Stimulated activated CD4-positive, alpha-beta T cell treated with anti-CD3 and anti-CD28 coated beads, TNF-alpha, amount 100 ng/mL, for 4 hours (primary cell): ENCODE data around the gene RPS3.
"Not testable (repeated sequence)": the region's sequence is repeated elsewhere in the genome, so short reads cannot be mapped to it uniquely, and the experiment has no call there.

ENCODE experiments used
- DNase-seq, 3 experiments: peaks; one replicate each; pipeline ENCODE4 v3.0.0-alpha.2; 2020; ENCODE audit warnings: low read depth in 3 of 3

The RPS3 gene

DNA sequence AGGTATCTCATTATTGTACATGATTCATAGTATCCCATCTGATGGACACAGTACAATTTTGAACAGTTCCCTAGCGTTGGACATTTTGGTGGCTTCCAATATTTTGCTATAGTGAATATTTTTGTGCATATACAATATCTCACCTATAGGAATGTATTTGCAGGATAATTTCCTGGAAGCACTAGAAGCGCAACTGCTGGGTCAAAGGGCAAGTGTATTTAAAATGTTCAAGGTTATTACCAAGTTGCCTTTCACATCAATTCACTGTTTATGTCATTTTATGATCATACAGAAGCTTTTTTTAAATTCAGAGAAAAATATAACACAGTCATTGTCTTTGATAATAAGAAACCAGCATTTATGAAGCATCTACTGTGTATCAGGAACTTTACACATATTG, 19.1 kb upstream of the RPS3 start:
- no peak for DNase-seq

DNA sequence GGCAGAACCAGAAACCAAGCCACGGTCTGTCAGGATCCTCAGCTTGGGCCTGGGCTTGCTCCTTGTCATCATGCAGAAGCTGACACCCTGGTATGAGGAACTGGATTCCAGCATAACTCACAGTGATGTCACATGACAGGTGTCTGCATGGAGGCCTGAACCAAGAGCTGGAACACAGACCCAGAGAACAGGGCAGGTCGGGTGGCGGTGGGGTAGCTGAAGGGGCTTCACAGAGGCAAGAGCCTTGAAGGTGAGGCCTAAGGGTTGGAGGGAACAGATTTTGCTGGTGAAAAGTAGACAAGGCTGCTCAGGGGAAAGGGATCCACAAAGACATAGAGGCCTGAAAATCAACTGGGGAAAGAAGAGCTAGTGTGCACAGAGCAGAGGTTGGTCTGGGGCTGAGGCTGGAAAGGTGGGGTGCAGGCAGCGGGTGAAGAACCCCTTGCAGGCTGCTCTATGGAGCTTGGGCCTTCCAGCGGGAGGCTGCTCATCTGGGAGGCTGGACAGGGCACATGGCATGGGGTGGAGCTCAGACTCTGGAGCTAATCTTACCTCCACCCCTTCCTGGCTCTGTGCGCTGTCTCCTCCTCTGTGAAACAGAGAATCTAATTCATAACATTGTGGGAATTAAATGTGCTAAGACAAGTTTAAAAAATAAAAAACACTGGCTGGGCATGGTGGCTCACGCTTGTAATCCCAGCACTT, 18.4 kb upstream of the RPS3 start:
- no peak for DNase-seq

DNA sequence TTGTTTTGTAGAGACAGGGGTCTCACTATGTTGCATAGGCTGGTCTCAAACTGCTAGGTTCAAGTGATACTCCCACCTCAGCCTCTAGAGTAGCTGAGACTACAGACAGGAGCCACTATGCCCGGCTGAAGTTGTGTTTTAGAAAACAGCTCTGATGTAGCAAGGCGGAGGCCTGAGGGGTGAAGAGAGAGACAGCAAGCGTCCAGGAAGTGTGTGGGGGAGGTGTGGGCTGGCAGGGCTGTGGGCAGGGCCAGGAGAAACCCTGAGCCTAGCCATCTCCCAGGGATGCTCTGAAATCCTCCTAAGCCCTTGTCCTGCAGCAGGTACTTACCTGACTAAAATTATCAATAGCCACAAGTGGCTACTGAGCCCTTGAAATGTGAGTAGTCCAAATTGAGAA, 16.1 kb upstream of the RPS3 start:
- DNase-seq = no peak

DNA sequence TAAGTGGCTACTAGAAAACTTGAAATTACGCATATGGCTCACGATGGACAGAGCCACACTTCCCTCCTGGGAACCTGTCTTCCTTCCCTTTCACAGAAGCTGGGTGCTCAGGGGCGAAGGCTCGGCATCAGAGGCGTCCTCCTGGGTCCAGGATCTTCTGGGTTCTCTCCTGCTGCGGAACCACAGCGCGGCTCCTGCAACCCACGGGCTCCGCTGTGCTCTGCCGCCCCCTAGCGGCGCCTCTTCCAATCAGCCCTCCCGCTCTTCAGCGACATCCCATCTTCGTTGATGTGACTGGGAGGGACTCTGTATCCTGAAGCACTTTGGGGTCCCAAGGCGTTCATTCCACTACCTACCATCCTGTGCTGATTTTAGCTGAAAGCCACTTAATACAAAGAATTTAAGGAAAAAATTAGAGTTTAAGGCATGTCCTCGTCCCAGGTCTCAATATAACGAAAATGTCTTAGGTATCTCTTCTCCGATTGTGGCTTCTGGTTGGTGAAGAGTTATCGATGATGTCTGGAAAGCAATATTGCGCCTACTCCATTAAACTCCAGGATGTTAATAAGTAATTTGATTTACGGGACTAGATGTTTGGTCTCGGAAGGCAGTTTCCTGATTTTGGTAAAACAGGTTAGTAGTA, 14.8 kb upstream of the RPS3 start:
- DNase-seq = peak; percentile 56 to 62 (median 59)

DNA sequence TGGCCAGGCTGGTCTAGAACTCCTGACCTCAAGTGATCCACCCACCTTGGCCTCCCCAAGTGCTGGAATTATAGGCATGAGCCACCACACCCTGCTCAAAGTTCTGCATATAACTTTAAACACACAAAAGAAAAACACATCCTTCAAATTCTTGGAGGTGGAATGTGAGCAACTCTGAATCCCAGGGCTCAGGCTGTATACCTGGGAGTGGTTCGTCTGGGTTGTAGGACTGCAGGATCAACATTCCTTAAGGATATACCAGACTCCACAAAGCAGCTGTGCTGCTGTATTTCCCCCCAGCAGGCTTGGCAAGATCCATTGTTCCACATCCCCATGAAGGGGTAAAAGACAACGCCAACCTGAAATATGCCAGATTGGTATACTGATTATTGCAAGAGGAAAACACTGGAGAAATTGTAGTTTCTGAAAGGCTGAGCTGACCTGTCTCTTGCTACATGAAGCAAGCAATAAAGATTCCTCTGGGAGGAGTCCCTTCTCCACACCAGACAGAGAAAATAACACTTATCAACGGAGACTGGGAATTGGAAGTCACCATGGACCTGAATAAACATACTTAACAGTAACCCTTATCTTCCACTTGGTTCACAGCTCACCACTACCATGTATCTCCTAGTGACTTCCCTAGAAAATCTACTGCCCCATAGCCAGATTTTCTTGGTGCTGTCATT, 12.2 kb upstream of the RPS3 start:
- no peak for DNase-seq

DNA sequence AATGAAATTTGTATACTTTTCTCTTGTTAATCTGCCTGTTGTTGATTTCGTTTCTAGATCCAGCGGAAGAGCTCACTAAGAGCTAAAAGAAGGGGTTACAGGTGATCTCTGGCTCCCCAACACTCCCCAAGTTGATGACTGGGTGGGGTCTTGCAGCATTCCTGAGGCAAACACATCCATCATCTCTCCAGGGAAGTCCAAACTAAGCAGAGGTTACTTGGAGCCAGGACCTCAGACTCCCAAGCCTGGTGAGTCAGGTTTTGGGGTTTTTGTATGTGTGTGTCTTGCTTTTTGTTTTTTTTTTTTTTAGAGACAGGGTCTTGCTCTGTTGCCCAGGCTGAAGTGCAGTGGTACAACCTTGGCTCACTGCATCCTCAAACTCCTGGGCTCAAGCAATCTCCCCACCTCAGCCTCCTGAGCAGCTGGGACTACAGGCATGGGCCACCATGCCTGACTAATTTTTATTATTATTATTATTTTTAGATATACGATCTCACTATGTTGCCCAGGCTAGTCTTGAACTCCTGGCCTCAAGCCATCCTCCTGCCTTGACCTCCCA, 11.5 kb upstream of the RPS3 start:
- DNase-seq = no peak

DNA sequence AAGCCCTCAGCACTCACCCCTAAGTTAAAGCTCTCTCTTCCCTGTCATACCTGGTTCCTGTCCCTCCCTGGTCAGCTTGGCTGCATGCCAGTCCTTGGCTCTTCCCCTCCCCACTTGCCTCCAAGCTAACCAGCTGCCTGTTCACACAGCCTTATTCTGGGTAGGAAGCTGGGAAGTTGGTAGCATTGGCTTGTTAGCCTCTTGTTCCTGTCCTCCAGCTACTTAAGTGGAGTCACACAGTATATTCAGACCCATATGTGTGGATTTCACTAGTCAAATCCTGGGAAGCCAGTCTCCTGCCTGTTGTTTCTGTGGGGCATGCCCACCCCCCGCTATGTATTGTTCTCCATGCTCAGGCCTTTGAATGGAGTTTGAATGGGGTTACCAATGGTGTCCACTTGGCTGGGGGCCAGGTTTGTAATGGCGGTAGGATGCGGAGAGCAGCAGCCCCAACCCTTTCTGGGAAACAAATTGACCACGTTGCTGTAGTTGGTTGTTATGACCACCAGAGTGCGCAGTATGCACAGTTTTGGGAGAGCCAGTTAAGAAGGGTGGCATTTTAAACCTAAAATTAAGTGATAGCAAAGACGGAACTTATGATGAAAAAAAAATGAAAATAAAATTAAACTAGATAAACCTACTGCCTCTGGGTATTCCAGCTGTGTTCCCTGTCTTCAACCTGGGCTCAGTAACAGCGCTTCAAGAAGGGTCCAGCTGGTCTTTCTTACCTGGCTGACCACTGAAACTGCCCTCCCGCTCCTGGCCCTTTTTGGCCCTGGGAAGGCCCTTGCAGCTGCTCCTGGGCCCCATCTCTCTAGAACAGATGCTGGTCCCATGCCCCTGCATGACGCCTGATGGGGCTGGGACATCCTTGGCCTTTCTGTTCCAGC, 10.7 kb upstream of the RPS3 start:
- DNase-seq = peak in 2 of 3 experiments; percentile 38 to 45

DNA sequence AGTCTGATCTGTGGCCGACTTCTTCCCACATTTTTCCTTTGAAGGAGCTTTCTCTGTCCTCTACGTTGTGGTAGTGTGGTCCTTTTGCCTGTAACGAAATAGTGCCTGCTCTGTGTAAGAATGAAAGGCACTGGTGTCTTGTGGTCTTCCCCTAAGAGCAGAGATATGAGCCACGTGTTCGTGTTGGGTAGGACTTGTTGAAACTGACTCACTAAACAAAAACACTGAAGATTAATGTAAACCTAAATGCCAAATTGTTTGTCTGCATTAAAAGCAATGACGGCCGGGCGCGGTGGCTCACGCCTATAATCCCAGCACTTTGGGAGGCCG, 10.1 kb upstream of the RPS3 start:
- DNase-seq = no peak

DNA sequence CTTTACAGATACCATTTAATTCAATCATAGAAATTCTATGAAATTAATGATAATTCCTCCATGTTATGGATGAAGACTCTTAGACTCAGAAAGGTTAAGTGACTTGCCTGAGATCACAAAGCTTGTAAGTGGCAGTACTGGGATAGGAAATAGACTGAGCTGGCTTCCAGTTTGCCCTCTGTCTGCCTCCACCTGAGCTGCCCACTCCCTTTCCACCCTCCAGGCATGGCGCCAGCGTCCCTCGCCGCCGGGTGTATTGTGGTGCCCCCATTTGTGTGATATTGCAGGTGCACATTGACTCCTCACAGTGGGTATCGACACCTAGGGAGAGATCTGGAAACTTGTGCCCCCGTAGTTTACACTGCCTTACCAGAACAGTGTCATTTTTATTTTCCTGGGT, 9.4 kb upstream of the RPS3 start:
- DNase-seq = no peak

DNA sequence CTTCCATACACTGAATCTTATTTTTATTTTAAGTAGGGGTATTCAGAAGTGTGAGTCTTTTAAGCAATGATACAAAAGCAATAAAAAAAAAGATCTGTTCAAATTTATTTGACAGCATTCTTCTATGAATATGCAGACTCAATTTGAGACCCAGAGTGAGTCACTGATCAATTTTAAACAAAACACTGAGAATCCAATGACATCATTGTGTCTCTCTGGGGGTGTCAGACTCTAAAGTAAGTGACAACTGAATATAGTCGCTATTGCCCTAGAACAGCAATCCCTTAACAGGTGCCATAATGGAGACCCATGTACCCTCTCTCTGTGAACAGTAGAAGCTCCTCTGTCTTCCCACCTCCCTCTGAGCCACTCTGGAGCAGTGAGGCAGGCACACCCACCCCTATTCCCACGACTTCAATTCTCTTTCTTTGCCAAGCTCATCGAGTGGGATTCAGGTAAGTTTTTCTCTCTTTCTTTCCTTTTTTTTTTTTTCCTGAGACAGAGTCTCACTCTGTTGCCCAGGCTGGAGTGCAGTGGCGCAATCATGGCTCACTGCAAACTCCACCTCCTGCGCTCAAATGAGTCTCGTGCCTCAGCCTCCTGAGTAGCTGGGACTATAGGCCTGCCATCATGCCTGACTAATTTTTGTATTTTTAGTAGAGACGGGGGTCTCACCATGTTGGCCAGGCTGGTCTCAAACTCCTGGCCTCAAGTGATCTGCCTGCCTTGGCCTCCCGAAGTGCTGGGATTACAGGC, 5.1 kb upstream of the RPS3 start:
- no peak for DNase-seq

DNA sequence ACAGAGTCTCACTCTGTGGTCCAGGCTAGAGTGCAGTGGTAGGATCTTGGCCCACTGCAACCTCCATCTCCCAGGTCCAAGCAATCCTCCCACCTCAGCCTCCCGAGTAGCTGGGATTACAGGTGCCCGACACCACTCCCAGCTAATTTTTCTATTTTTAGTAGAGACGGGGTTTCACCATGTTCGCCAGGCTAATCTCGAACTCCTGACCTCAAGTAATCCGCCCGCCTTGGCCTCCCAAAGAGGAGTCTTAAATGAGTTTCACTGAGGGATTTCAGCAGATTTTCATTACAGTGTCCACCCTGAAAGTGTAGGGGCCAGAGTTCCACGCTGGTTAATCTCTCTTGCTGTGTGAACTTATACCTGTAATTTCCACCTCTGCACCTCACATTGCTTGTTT, 412 bp upstream of the RPS3 start:
- DNase-seq = no peak

DNA sequence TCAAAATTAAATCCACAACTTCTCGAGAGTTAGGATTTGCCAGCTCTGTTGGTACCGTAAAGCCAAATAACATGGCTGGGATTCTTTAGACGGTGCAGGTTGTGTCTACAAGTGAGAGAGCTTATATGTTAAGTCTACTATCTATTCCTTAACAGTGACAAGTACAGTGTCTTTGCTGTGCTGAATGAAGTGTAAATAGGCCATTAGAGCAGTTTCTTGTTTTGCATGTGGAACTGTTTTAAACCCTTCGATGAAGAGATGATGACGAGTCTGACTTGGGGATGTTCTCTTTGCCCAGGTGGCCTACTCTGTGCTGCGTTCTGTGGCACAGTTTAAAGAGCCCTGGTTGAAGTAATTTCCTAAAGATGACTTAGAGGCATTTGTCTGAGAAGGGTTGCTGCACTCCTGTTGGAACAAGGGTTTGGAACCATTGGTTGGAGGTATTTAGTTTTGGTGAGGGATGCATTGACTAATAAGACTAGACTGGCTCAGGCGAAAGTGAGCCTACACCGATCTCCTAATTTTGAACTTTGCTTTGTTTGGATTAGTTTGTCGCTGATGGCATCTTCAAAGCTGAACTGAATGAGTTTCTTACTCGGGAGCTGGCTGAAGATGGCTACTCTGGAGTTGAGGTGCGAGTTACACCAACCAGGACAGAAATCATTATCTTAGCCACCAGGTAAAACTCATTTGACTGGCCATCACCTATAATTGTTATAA, 988 bp downstream of the RPS3 start:
- DNase-seq = no peak

DNA sequence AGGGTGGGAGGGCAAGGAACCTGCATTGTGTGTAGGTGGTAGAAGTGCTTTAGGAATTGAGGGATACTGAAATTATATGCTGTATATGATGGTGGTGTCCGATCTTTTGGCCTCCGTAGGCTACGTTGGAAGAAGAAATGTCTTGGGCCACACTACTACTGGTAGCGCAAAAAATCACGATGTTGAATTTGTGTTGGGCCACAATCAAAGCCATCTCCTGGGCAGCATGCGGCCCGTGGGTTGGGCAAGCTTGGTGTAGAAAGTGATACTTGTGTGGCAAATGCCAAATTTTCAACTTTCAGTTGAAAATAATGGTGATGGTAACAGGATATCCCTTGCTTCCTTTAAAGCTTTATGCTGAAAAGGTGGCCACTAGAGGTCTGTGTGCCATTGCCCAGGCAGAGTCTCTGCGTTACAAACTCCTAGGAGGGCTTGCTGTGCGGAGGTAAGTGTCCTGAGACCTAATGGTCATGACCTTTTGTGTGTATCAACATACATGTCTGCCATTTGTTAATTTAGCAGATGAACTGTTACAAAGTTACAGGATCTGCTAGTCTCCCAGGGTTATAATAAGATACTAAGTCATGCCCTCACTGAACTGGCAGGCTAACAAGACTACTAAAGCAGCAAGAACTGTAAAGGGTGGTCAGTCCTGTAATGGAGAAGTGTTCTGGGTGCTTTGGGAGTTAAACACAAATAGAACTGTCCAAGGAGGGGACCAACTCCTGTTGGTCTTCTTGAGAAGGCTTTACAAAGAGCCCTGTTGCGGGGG, 2.9 kb downstream of the RPS3 start:
- no peak for DNase-seq

DNA sequence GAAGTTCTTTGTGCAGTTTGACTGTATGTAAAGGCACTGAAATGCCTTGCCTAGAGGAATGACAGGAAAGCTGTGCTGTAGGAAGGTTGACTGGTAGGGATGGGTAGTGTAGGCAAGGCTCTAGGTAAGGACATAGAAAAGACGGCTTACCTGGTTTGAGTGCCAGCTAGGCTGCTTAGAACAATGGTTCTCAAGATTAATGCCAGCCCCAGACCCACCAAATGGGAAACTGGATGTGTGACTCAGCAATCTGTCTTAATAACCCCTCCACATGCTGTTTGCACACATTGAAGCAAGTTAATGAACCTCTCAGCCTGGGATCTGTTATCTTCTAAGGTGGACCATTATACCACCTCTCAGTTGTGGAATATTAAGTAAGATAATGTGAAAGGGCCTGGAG, 3.7 kb downstream of the RPS3 start:
- no peak for DNase-seq

DNA sequence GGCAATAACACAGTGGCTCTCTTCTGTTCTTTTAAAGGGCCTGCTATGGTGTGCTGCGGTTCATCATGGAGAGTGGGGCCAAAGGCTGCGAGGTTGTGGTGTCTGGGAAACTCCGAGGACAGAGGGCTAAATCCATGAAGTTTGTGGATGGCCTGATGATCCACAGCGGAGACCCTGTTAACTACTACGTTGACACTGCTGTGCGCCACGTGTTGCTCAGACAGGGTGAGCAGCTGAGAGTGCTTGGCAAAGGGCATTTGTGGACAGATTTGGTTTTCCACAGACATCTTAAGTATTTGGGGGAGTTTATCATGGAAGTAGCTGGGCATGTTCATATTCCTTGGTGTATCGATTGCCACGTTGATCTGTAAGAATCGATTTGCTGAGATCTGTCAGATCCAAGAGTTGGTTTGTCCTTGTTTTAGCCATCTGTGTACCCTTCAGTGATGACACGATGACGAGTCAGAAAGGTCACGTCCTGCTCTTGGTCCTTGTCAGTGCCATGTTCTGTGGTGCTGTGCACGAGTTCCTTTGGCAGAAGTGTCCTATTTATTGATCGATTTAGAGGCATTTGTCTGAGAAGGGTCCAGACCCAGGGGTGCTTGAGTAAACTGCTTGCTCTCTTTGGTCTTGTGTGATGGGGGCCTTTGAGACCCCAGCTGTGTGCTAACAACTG, 4.8 kb downstream of the RPS3 start:
- no peak for DNase-seq

DNA sequence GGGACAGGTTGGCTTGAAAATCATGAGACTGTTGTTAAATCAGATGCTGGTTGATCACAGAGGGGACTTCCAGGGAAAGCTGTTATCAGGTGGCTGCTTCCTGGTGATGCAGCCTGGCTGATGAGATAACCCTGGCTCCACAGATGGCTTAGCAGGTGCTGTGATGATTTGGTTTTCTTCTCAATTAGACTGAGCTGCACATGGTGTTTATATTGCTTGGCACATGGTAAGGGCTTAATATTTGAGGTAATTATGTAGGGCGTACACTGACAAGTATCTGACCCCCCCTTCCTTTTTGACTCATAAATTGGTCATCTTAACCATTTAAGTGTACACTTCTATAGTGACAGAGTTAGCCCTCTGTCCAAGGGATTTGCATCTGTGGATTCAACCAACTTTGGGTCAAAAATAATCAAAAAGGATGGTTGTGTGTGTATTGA, 7.0 kb downstream of the RPS3 start:
- no peak for DNase-seq

DNA sequence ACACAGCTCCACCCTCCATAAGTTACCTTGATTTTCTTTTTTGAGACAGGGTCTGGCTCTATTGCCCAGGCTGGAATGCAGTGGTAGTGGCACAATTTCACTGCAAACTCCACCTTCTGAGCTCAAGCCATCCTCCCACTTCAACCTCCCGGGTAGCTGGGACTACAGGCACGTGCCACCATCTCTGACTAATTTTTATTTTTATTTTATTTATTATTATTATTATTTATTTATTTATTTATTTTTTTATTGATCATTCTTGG, 9.6 kb downstream of the RPS3 start:
- no peak for DNase-seq

DNA sequence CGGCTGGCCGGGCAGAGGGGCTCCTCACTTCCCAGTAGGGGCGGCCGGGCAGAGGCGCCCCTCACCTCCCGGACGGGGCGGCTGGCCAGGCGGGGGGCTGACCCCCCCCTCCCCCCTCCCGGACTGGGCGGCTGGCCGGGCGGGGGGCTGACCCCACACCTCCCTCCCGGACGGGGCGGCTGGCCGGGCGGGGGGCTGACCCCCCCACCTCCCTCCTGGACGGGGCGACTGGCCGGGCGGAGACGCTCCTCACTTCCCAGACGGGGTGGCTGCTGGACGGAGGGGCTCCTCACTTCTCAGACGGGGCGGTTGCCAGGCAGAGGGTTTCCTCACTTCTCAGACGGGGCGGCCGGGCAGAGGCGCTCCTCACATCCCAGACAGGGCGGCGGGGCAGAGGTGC, 10.7 kb downstream of the RPS3 start:
- DNase-seq = not testable (repeated sequence)

DNA sequence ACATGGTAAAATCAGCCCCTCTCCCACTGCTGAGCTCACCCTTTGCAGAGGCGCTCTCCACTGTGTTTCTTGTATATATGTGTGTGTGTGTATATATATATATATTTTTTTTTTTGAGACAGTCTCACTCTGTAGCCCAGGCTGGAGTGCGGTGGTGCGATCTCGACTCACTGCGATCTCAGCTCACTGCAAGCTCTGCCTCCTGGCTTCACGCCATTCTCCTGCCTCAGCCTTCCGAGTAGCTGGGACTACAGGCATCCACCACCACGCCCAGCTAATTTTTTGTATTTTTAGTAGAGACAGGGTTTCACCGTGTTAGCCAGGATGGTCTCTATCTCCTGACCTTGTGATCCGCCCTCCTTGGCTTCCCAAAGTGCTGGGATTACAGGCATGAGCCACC, 13.8 kb downstream of the RPS3 start:
- DNase-seq = not testable (repeated sequence)
